ENCODE results near the gene RBBP8.

Gene RBBP8

GRCh38 chr18:23066504-23067039, 133.4 kb downstream of the RBBP8 start:
- FAIRE-seq = no peak

- FAIRE-seq = no peak
Measured at GRCh38 chr18:23067236-23067635, 134.1 kb downstream of the RBBP8 start.

GRCh38 chr18:23068011-23068410, 134.9 kb downstream of the RBBP8 start:
- FAIRE-seq = no peak

- FAIRE-seq = no peak
Measured at GRCh38 chr18:23068570-23069310, 135.6 kb downstream of the RBBP8 start.

GRCh38 chr18:23069481-23069880, 136.4 kb downstream of the RBBP8 start:
- FAIRE-seq = no peak

GRCh38 chr18:23069898-23070297, 136.8 kb downstream of the RBBP8 start:
- FAIRE-seq = no peak

GRCh38 chr18:23071285-23071684, 138.2 kb downstream of the RBBP8 start:
- no peak for FAIRE-seq

GRCh38 chr18:23072079-23072478, 139.0 kb downstream of the RBBP8 start:
- no peak for FAIRE-seq

GRCh38 chr18:23073996-23074606, 141.0 kb downstream of the RBBP8 start:
- no peak for FAIRE-seq

All from TTC549 (cell line).